MG63 (cell line): Measurements from ENCODE around the gene MEIS1. TPM values are rescaled to one million over a fixed set of nuclear protein-coding genes. Genes with fewer than 3 reads are reported as not detected.
A peak's percentile ranks its signal among the peaks of the same experiment; 100 is the strongest.

Experiments
- DNase-seq: peaks from one replicate; pipeline ENCODE4 v3.0.0-alpha.2; 2020
- H3K27me3 ChIP-seq: fragments of 250-450 bp; sonication (Bioruptor Pico); 2 replicates; pipeline ENCODE4 v1.5.1; 2020; ENCODE audit warnings: mild to moderate bottlenecking, moderate library complexity
- H3K36me3 ChIP-seq: fragments of 250-450 bp; sonication (Bioruptor Pico); 2 replicates; pipeline ENCODE4 v1.5.1; 2020; ENCODE audit warnings: mild to moderate bottlenecking, moderate library complexity
- H3K4me3 ChIP-seq: fragments of 250-450 bp; sonication (Bioruptor Pico); 2 replicates; pipeline ENCODE4 v1.5.1; 2020; ENCODE audit warnings: mild to moderate bottlenecking, moderate library complexity
- H3K9me3 ChIP-seq: fragments of 250-450 bp; sonication (Bioruptor Pico); 2 replicates; pipeline ENCODE4 v1.5.1; 2020; ENCODE audit warnings: mild to moderate bottlenecking, moderate library complexity
- total RNA-seq: library from RNA; depleted of rRNA; stranded (reverse); fragments of >200 nt; shearing (Covaris generic); gene quantifications from 2 replicates; pipeline ENCODE4 v1.2.3, GENCODE V29; 2014; ENCODE audit warnings: low replicate concordance

MEIS1 gene
- total RNA-seq, 1 experiment from 2014 or later: 3.6 TPM

DNA sequence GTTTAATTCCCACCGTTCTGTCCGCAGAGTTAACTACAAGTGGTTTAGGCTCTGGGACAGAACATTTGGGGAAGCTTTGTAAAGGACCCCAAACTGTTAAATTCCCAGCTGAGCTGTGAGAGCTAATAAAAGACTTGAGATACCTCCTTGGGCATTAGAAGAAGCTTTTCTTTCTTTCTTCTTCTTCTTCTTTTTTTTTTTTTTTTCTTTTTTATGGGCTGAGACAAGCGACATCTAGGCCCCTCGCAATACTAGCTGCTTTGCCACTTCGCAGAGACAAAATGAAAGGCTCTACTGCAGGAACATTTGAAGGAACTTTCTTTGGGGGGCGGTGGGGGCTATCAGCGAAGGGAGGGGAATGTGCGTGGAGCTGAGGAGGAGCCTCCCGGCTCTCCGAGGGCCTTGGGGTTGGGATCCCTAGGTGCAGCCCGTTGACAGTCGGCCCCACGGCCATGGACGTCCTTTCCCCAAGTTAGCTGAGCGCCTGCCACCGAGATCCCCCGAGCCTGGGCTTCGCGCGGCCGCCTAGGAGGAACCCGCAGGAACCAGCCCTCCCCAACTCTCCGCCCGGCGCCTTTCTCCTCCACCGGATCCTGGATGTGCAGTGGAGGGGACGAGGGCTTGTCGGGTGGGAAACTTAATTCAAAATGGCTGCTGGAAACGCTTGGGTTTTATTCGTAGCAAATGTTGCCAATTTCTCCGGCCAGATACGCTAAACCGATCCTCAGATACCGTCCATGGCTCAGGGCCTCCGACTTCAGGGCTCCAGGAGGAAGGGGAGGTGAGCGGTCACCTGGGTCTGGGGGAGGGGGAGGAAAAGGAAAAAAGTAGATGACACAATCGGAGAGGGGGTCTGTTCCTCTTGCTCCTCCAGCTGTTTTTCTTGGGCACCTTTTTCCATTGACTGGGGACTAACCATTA lies 4.2 kb downstream of the MEIS1 start:
- Histone ChIP-seq H3K4me3 (peak overlapping the region; percentile 70), H3K9me3 (no peaks in the 10 kb centered on the region), H3K27me3 (no peaks in the 10 kb centered on the region), H3K36me3 (peaks cover 8% of the 10 kb centered on the region; the same call in 1 of the 2 replicates)
- peak; percentile 48 for DNase-seq

DNA sequence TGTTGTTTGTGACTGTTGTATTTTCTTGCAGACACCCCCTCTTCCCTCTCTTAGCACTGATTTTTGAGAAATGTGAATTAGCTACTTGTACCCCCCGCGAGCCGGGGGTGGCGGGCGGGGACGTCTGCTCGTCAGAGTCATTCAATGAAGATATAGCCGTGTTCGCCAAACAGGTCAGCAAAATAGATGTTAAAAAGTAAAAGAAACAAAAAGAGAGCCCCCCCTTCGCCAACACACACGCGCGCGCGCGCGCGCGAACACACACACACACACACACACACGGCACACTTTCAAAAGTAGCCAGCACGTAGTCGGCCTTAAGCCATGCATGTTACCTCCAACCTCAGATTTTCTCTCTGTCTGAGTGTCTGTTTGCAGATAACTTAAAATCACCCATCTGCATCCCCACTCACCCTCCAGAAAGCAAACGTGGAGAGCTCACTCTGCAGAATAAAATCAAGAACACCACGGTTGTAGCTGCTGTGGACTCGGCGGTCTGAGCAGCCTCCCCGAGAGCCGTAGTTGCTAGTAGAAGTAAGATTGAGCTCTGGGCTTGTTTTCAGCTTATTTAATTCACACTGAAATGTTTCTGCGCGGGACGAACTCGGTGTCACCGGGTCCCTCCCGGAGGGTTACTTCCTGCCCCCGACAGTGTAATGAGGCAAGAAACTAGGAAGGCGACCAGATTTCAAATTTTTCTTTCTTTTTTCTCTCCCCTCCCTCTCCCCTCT lies 5.1 kb downstream of the MEIS1 start:
- Histone ChIP-seq H3K27me3 (no peaks in the 10 kb centered on the region), H3K9me3 (no peaks in the 10 kb centered on the region), H3K4me3 (peak overlapping the region; percentile 70), H3K36me3 (peaks cover 8% of the 10 kb centered on the region)
- no peak for DNase-seq

DNA sequence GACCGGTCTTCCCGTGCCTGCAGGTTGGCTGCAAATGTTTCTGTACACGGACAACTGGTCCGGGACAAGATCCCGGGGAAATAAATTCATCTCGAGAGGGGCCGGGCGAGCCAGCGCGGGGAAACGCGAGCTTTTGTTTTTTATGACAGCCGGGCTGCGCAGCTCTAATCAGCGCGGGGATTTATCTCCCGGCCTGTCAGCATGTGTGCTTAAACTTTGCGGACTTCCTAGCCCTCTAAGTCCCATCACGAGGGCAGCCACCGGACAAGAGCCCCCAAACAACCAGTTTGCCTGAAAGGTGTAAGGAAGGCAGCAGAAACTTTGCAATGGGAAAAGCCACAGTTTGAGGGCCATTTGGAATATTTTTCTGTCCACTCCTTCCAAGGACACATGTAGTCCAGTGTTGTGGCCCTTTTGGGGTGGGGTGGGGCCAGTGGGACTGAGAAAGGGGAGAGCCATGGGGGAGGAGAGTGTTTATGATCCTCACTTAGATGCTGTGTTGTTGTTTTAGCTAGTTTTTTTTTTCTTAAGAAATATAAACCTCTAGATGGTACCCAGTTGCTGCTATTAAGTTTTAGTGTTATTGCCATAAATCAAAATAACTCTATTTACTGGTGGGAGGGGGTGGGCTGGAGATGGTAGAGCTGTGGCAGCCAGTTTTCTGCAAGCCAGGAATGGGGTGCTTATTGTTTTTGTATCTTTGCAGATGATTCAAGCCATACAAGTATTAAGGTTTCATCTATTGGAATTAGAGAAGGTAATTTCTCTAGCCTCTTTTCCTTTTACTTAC lies 6.0 kb downstream of the MEIS1 start:
- no peaks in the 10 kb centered on the region for H3K9me3 ChIP-seq
- peaks cover 8% of the 10 kb centered on the region for H3K36me3 ChIP-seq
- H3K4me3 ChIP-seq: no peak overlapping the region
- no peaks in the 10 kb centered on the region for H3K27me3 ChIP-seq
- DNase-seq: no peak

DNA sequence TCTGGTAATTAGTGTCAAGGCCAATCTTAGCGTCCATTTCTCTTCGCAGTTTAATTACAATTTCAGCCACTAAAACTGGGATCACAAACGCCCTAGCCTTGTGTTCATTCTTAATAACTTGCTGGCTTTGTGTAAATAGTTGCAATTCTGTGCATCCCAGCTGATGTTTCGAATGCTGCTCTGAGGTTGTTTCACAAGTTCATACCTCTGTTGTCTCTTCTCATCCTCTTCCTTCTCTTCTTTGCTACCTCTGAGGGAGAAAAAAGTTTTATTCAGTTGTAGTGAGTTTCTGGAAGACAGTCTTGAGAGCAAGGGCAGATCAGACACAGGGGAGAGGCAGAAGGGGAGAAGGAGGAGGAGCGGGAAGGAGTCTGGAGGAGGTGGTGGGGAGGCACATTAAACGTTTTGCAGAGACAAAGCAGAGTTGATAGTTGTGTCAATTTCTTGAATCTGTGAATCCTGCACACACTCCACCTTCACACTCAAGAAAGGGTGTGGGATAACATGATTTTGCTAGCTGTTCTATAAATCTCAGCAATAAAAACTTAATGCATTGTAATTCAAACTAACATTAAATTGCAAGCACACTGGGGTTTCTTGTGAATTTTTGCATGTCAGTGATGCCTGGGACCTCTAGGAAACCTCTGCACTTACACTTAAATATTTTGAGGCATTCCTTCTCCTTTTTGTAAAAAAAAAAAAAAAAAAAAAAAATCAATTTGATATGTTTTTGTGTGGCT lies 6.8 kb downstream of the MEIS1 start:
- no peak for DNase-seq
- Histone ChIP-seq H3K27me3 (no peaks in the 10 kb centered on the region), H3K36me3 (peaks cover 8% of the 10 kb centered on the region), H3K9me3 (no peaks in the 10 kb centered on the region), H3K4me3 (no peak overlapping the region)

DNA sequence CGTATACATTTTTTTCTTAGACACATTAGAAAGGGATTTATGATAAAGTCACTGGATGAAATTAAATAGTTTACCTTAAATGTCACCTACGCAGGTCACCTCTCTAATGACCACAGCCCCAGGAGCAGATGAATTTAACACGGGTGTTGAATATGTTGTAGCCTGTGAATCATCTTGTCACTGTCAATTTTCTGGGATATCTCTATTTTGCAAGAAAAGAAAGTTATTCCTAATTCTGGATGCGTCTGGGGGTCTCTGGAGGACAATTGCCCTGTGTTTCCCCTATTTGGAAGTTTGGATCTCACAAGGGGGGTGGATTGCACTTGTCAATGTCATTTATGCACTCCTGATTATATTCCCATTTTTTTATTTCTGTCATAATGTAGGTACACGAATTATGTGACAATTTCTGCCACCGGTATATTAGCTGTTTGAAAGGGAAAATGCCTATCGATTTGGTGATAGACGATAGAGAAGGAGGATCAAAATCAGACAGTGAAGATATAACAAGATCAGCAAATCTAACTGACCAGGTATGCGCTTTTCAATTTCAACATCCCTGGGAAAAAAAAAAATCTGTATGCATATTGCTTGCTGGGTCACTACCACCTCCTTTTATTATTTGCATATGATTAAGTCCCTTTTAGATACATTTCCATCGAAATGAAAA lies 7.7 kb downstream of the MEIS1 start:
- no peaks in the 10 kb centered on the region for H3K27me3 ChIP-seq
- H3K4me3 ChIP-seq: no peak overlapping the region
- peaks cover 8% of the 10 kb centered on the region for H3K36me3 ChIP-seq
- no peak for DNase-seq
- no peaks in the 10 kb centered on the region for H3K9me3 ChIP-seq

DNA sequence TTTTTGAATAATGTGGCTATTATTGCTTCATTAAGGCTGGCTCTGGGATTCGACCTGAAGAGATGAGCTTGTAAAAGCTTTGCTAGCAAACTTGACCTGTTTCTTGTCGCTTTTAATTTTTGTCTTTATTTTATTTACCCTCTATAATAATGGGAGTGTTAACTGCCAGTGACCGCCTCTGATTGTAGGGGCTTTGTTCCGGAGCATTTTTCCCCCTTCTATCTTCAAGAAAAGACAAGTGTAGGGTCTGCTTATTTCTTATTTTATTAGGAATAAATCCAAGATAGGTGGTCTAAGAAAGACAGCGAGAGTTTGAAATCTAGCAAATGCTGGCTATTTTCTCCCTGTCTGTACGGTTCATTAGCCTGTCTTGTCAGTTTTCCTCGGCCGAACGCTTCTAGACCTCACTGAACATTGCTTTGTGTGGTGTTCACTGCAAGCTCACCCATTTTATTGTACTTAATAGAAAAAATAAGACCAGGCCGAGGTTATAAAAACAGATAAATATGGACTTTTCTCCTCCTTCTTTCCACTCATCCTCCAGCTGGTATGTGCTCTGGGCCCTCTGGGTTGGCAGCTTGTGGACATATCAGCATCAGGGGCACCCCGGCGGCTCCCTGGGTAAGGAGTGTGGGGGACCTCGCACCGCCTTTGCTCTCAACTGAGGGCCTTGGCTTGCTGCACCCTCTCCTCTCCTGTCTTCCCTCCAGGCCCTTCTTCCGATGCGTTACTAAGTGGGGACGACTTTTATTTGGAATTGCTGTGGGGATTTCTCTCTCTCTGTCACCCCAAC lies 8.5 kb downstream of the MEIS1 start:
- Histone ChIP-seq H3K4me3 (no peak overlapping the region), H3K9me3 (no peaks in the 10 kb centered on the region), H3K27me3 (no peaks in the 10 kb centered on the region), H3K36me3 (peaks cover 8% of the 10 kb centered on the region)
- DNase-seq: no peak

DNA sequence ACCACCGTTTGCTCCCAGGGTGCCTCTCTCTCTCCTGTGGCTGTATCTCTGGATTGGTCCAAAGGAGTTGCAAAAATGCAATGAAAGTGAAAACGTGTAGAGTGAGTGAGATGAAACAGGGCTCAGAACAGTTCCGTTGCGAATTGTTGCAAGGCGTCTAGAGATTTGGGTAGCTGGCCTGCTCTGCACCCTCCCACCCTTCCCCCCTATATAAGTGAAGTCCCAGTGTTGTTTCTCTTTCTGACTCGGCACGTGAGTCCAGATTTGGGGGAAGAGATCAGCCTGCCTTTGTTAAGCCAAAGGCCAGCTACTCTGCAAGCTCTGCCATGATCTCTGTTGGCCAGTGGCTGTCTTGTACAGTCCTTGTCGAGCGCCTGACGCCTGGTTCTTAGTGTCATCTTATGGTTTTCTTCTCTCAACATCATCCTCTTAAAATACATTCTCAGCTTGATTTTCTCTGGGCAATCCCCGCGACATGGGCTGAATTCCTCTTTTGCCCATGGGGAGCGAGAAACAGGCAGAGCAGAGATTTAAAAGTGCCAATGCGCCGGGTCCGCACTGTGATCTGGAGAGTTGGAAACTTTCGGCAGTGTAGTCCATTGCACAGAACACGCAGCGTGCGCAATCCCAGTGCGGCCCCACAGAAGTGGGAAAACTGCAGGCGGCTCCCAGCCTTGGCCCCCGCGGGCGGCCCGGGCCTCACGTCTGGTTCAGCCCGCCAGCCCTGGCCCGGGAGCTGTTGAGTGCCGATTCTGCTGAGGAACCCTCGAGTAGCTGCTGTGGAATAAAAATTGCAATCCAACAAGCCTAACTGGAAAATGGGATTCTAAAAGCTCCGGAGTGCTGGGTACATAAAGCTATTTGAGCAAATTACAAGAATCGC lies 9.3 kb downstream of the MEIS1 start:
- no peak for DNase-seq
- Histone ChIP-seq H3K36me3 (peaks cover 8% of the 10 kb centered on the region), H3K9me3 (no peaks in the 10 kb centered on the region), H3K27me3 (no peaks in the 10 kb centered on the region), H3K4me3 (no peak overlapping the region)

DNA sequence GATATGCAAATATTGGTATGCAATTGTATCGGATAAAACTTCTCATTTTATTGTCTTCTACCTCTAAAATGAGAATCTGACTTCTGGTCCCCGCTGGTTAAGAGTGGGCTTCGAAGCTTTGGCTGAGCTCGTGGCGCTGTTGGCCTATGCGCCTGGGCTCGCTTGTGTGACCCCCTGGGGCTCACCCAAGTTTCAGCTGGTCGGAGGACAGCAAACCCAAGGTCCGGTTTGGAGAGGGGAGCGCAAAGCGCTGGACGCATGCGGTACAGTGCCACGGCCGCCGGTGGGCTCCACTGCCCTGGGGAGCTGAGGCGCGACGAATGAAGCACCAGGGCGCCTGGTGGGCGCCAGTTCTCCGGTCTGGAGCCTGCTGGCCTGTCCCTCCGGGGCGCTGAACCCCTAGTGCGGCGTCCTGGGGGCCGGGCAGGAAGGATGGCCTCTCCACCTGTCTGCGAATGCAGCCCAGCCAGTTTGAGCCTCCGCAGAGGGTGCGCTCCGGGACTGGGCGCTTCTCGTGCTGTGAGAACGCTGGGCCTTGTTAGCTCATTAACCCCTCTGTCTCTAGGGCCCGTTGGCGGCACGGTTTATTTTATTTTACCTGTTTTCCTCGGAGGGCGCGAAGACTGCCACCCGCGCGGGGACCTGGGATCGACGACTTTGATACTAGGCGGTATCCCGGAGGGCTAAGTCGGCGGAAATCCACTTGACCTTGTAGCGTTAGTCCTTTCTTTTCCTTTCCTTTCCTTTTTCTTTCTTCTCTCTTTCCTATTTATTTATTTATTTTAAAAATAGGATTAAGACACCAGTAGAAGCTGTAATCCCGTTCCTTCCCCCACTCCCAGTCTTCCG lies 10.4 kb downstream of the MEIS1 start:
- H3K4me3 ChIP-seq: no peak overlapping the region
- no peaks in the 10 kb centered on the region for H3K9me3 ChIP-seq
- no peak for DNase-seq
- no peaks in the 10 kb centered on the region for H3K27me3 ChIP-seq
- H3K36me3 ChIP-seq: peaks cover 4% of the 10 kb centered on the region

DNA sequence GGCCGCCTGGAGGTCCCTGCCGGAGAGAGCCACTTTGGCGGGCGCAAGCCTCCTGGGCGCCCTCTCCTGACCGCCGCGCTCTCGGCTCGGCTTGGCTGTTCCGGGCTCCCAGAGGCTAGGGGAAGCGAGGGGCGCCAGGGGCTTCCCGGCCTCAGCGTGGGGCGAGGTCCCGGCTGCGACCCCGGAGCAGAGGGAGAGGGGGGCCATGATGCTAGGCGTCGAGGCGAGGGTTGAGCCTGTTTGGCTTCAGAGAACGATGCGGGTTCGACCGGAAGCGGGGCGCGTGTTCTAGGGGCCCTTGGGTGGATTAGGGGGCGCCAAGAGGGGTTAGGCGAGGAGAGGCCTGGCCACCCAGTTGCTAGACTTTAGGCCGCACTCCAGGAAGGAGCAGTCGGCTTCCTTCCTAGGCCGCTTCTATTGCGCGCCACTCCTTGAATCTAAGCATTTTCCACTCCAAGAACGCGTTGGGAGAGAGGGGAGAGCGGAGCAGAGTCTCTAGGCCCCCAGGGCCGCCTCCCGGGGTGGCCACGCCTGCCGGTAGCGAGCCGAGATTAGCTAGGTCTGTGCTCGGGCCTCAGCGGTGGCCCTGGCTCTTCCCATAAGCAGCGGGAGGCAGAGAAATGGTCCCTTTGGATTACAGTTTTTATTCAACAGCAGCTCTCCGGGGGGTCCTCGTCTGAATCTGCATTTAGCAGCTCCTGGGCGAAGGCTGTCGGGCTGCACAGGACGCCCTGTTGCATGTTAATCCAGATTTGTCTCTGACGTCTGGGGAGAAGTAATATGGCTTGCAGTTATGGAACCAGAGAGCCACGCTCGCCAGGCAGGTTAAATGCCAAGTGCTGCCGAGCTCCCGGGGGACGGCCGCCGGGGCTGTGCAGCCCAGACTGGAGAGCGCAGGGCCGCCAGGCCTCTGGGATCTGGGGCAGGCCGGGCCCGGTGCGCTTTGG lies 11.3 kb downstream of the MEIS1 start:
- Histone ChIP-seq H3K36me3 (peaks cover 4% of the 10 kb centered on the region), H3K4me3 (no peak overlapping the region)

DNA sequence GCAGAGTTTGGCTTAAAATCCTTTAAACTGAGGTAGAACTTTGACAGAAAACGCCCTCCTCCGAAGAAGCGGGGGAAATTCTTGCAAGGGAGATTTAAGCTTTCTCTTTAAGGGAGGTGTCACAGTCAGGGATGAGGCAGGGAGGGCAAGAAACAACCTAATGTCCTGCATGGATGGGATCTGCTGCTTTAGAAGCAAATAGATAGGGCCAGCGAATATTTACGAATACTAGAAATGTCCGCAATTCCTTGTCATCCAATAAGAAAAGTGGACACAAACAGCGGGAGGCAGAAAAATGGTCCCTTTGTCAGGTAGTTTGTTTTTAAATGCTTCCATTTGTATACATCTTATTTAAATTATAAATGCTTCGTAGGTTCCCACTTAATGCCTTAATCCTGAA lies 12.0 kb downstream of the MEIS1 start:
- no peak overlapping the region for H3K4me3 ChIP-seq
- no peaks in the 10 kb centered on the region for H3K27me3 ChIP-seq
- DNase-seq: no peak
- H3K36me3 ChIP-seq: no peaks in the 10 kb centered on the region; the same call in none of the 2 replicates
- H3K9me3 ChIP-seq: no peaks in the 10 kb centered on the region

More for the DNA sequence above, 11.3 kb downstream of the MEIS1 start:
- Histone ChIP-seq H3K9me3 (no peaks in the 10 kb centered on the region), H3K27me3 (no peaks in the 10 kb centered on the region)
- no peak for DNase-seq

DNA sequence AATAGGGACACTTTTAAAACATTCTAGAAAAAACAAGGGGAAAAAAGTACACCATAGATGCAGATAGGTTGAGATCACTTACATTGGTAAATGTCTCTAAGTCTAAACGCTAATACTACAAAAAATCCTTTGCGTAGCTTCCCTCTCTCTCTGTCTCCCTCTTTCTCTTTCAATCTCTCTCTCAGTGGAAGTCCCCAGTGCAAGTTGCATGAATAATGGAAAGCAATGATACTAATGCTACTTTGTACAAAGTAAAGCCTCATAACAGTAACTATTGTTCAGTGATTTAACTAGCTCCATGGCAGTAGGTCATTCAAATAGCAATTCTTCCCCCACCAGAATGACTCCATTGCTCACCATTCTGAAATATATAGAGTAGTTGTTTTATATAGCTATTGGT lies 12.8 kb downstream of the MEIS1 start:
- Histone ChIP-seq H3K27me3 (no peaks in the 10 kb centered on the region), H3K36me3 (no peaks in the 10 kb centered on the region; the same call in none of the 2 replicates), H3K9me3 (no peaks in the 10 kb centered on the region), H3K4me3 (no peak overlapping the region)
- no peak for DNase-seq

DNA sequence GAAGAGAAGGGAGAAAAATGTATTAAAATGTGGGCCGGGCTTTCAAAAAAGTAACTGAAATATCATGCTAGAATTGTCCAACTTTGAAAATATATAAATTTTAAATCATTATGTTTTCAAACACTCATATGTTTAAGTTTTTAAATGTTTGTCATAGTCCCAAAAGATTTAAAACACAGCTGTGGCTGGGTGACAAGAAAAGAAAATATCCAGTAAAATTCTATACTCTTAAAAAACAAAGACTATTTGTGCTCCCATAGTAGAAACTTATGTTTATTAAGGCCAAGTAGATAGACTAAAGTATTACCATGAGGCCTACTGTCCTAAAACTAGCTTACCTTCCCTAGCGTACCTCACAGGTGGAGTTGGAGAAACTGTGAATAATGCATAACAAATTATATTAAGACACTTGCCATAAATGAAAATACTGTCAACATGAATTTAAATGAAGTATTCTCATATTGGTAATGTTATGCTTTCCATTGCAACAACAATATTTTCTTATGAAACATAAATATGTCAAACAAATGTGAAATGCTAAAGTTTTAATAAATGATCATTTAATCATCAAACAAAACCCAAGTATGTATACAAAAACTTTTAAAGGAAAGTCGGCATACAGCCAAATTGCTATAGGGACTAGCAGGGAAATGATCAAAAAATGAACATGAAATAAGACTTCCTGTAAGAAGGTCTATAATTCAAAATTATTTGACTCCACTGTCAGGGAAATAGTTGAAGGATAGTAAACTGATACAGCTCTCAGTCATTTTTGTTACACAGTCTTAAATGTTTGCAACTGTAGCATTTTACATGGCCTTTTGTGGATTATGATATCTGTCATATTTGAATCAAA lies 13.4 kb downstream of the MEIS1 start:
- DNase-seq: no peak
- H3K9me3 ChIP-seq: no peaks in the 10 kb centered on the region
- H3K4me3 ChIP-seq: no peak overlapping the region
- no peaks in the 10 kb centered on the region for H3K27me3 ChIP-seq
- no peaks in the 10 kb centered on the region; the same call in none of the 2 replicates for H3K36me3 ChIP-seq
